ENCODE measurements around the gene MINK1. TPM values are rescaled to one million over a fixed set of nuclear protein-coding genes. Genes with fewer than 3 reads are reported as not detected.

The MINK1 gene
- total RNA-seq, 4 donors from 2014 or later, result 128 to 406 (median 181) TPM

GRCh38 chr17:4881761-4882555 lies 48.8 kb downstream of the MINK1 start:
- H3K36me3 ChIP-seq, result peaks cover 0 to 25% (median 11%) of the 10 kb centered on the region in 4 donors
- peak; percentile 72 to 81 (median 76) for TF ChIP-seq CTCF (IDR thresholded peaks at IDR 0.05)
- TF ChIP-seq POLR2A (IDR thresholded peaks at IDR 0.05), result no peak
- WGBS, 2 donors (ENCODE audit: low coverage in 1 of 2), result 46% methylated on average over 9 of the region's 9 CpGs; no CpG with 5 or more reads in 1 of the 2 donors
- no peaks in the 10 kb centered on the region for H3K9me3 ChIP-seq
- peak; percentile 80 for DNase-seq
- no peak overlapping the region for H3K4me3 ChIP-seq
- intact Hi-C loops (cut with DNase I; ENCODE audit: low total_unique reads) (loop anchor here (1.0 kb wide), 1 partner anchor 49 kb away; the partner anchor contains the start of gene MINK1), in situ Hi-C loops (cut with MboI; ENCODE audit: low pct_ligation_motif_present in 1 of 4, low pct_unique_long_range_greater_than_20kb in 1 of 4, low sequenced_read_pairs in 3 of 4) (loop anchor here (10.0 to 25.0 kb wide), 4 partner anchors 95 to 167 kb away; partner anchors contain the start of genes GLTPD2 (in 4 of the 4), VMO1 (in 4 of the 4), PSMB6 (in 2 of the 4) and ARRB2 (in 1 of the 4))
- H3K27me3 ChIP-seq, result no peaks in the 10 kb centered on the region
- H3K4me1 ChIP-seq, result no peaks in the 10 kb centered on the region
- H3K27ac ChIP-seq, result no peak overlapping the region

GRCh38 chr17:4884489-4884888 lies 51.3 kb downstream of the MINK1 start:
- TF ChIP-seq EP300 (IDR thresholded peaks at IDR 0.05; ENCODE audit: low read depth) (no peak), CTCF (IDR thresholded peaks at IDR 0.05) (no peak), POLR2A (IDR thresholded peaks at IDR 0.05) (no peak), POLR2AphosphoS5 (IDR thresholded peaks at IDR 0.05) (no peak)
- in situ Hi-C loops (cut with MboI; ENCODE audit: low pct_ligation_motif_present in 1 of 4, low pct_unique_long_range_greater_than_20kb in 1 of 4, low sequenced_read_pairs in 3 of 4), result loop anchor here (10.0 to 25.0 kb wide), 4 partner anchors 97 to 170 kb away; partner anchors contain the start of genes GLTPD2 (in 4 of the 4), VMO1 (in 4 of the 4), PSMB6 (in 2 of the 4) and ARRB2 (in 1 of the 4)
- Histone ChIP-seq H3K27ac (no peak overlapping the region), H3K4me1 (no peaks in the 10 kb centered on the region), H3K9me3 (no peaks in the 10 kb centered on the region), H3K36me3 (peaks cover 0 to 33% (median 16%) of the 10 kb centered on the region in 4 donors), H3K4me3 (no peak overlapping the region), H3K27me3 (no peaks in the 10 kb centered on the region)
- no peak for DNase-seq
- intact Hi-C loops (cut with DNase I; ENCODE audit: low total_unique reads), result no loop called here
- 100% methylated on average over 4 of the region's 4 CpGs; no CpG with 5 or more reads in 1 of the 2 donors for WGBS, 2 donors (ENCODE audit: low coverage in 1 of 2)

GRCh38 chr17:4886830-4887229 lies 53.7 kb downstream of the MINK1 start:
- in situ Hi-C loops (cut with MboI; ENCODE audit: low pct_ligation_motif_present in 1 of 4, low pct_unique_long_range_greater_than_20kb in 1 of 4, low sequenced_read_pairs in 3 of 4), result loop anchor here (10.0 to 25.0 kb wide), 4 partner anchors 100 to 172 kb away; partner anchors contain the start of genes GLTPD2 (in 4 of the 4), VMO1 (in 4 of the 4), PSMB6 (in 2 of the 4) and ARRB2 (in 1 of the 4)
- TF ChIP-seq POLR2A (IDR thresholded peaks at IDR 0.05), result no peak
- no peak for TF ChIP-seq CTCF (IDR thresholded peaks at IDR 0.05)
- no peak for TF ChIP-seq EP300 (IDR thresholded peaks at IDR 0.05; ENCODE audit: low read depth)
- no peak for TF ChIP-seq POLR2AphosphoS5 (IDR thresholded peaks at IDR 0.05)
- intact Hi-C loops (cut with DNase I; ENCODE audit: low total_unique reads), result loop anchor here (5.0 kb wide), 2 partner anchors 80 to 100 kb away; partner anchors contain the start of genes GLTPD2, PLD2 and VMO1
- Histone ChIP-seq H3K9me3 (no peaks in the 10 kb centered on the region), H3K4me3 (no peak overlapping the region), H3K27me3 (no peaks in the 10 kb centered on the region), H3K27ac (no peak overlapping the region), H3K4me1 (no peaks in the 10 kb centered on the region), H3K36me3 (peaks cover 0 to 50% (median 29%) of the 10 kb centered on the region in 4 donors)
- 94% methylated on average over 4 to 12 of the region's 12 CpGs for WGBS, 2 donors (ENCODE audit: low coverage in 1 of 2)
- no peak for DNase-seq

- 93% methylated on average over 18 of the region's 18 CpGs; no CpG with 5 or more reads in 1 of the 2 donors for WGBS, 2 donors (ENCODE audit: low coverage in 1 of 2)
- Histone ChIP-seq H3K4me3 (no peak overlapping the region), H3K27me3 (no peaks in the 10 kb centered on the region), H3K27ac (no peak overlapping the region), H3K36me3 (peaks cover 0 to 56% (median 30%) of the 10 kb centered on the region in 4 donors), H3K4me1 (no peaks in the 10 kb centered on the region), H3K9me3 (no peaks in the 10 kb centered on the region)
- no peak for TF ChIP-seq CTCF (IDR thresholded peaks at IDR 0.05)
- TF ChIP-seq POLR2A (IDR thresholded peaks at IDR 0.05), result no peak
- TF ChIP-seq POLR2AphosphoS5 (IDR thresholded peaks at IDR 0.05), result no peak
- no peak for TF ChIP-seq EP300 (IDR thresholded peaks at IDR 0.05; ENCODE audit: low read depth)
- intact Hi-C loops (cut with DNase I; ENCODE audit: low total_unique reads), result loop anchor here (5.0 kb wide), 2 partner anchors 80 to 100 kb away; partner anchors contain the start of genes GLTPD2, PLD2 and VMO1
- no peak for DNase-seq
- in situ Hi-C loops (cut with MboI; ENCODE audit: low pct_ligation_motif_present in 1 of 4, low pct_unique_long_range_greater_than_20kb in 1 of 4, low sequenced_read_pairs in 3 of 4), result loop anchor here (10.0 to 25.0 kb wide), 4 partner anchors 100 to 173 kb away; partner anchors contain the start of genes GLTPD2 (in 4 of the 4), VMO1 (in 4 of the 4), PSMB6 (in 2 of the 4) and ARRB2 (in 1 of the 4)
Observed at GRCh38 chr17:4887581-4887980, 54.4 kb downstream of the MINK1 start.

All from transverse colon (tissue), 4 donors.